Colon (tissue), 2 donors: ENCODE data around the gene RBM38.
"Not testable (repeated sequence)": the region's sequence is repeated elsewhere in the genome, so short reads cannot be mapped to it uniquely, and the experiment has no call there.

ENCODE experiments used
- FAIRE-seq: peaks from 2 replicates; lab custom pipeline; 2012; peaks lifted over from hg19 to GRCh38; lab: Jason Lieb, UNC
- donor health status: control.
- donor health status: control.

RBM38 gene

DNA sequence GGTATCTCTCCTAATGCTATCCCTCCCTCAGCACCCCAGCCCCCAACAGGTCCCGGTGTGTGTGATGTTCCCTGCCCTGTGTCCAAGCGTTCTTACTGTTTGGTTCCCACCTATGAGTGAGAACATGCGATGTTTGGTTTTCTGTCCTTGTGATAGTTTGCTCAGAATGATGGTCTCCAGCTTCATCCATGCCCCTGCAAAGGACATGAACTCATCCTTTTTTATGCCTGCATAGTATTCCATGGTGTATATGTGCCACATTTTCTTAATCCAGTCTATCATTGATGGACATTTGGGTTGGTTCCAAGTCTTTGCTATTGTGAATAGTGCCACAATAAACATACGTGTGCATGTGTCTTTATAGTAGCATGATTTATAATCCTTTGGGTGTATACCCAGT, 28.3 kb downstream of the RBM38 start:
- FAIRE-seq = not testable (repeated sequence)

DNA sequence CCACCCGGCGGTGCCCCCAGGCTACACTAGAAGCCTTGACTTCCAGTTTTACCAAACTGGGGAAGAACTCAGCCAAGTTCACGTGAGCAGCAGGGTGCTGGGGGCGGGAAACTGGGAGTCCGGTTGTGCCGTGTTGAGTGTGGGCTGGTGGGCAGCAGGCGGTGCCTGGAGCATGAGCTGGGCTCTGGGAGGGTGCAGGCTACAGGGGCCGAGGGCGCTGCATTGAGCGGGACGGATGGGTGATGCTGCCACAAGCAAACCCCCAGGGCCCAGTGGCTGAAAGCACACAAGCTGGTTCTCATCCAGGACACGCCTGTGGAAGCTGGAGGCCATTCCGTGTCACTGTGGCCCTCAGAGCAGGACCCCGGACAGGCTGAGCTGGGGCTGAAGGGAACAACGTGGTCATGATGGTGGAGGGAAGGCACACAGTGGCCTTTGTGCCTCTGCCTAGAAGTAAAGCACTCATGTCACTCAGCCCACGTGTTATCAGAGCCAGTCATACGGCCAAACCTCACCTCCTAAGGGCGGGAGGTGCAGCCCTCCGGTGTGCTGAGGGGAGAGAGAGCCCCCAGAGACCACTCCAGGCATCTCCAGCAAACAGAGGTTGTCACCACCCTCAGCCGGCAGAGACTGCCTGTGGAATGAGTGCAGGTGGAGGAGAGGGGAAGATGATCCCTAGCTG, 29.5 kb downstream of the RBM38 start:
- FAIRE-seq = no peak

- no peak for FAIRE-seq
Measured at GRCh38 chr20:57421253-57422220, 30.3 kb downstream of the RBM38 start.

- FAIRE-seq = no peak
Measured at GRCh38 chr20:57422254-57422653, 31.1 kb downstream of the RBM38 start.

DNA sequence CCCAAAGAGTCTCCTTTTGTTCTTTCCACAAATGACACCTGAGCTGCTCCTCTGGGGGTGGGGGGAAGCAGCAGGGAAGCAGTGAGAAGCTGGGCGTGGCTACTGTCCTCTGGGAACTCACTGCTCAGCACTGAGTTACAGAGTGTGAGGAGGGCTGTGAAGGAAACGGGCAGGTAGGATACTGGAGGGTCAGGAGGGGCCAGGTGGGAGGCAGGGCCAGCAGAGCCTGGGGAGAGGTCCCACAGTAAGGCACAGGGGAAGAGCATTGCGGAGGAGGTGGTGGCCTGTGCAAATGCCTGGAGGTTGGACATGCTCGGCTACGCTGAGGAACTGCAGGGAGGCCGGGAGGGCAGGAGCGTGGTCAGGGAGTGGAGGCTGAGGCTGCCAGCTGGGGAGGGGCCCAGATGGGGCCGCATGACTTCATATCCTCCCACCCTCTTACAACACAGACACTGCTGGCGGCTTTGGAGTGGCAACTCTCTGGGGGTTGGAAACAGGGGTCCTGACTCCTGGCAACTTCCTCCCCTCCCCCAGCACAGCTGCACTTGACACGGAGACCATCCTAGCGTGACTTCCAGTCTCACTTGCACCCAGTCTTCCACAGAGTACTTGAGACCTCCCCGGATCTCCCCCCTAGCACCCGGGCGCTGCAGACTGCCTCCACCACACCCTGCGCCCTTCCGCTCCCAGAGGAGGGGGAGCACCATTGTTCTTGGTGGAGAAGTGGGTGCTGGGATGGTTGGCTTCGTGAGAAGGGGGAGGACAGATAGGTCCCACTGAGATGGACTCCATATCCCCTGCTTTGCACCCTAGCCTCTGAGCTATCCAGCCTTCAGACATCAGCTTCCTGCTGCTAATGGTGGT, 34.2 kb downstream of the RBM38 start:
- FAIRE-seq = no peak

DNA sequence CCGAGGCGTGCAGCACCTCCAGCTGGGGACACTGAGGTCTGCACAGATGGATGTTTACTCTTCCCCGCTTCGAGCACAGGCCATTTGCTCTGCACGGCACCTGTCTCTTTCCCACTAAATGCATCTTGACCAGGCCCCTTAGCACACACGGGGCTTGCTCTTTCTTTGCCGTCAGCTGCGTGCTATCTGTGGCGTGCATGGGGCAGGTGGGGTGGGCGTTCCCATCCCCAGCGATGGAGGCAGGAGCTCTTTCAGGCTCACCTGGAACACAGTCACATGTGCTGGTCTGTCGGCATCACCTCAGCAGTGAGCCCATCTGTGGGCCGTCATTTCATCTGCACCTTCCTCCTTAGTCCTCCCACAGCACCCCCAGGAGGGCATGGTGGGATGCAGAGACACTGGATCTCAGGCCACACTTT, 35.1 kb downstream of the RBM38 start:
- no peak for FAIRE-seq

- no peak for FAIRE-seq
Measured at GRCh38 chr20:57426831-57427230, 35.6 kb downstream of the RBM38 start.

- no peak for FAIRE-seq
Measured at GRCh38 chr20:57428324-57429158, 37.3 kb downstream of the RBM38 start.

DNA sequence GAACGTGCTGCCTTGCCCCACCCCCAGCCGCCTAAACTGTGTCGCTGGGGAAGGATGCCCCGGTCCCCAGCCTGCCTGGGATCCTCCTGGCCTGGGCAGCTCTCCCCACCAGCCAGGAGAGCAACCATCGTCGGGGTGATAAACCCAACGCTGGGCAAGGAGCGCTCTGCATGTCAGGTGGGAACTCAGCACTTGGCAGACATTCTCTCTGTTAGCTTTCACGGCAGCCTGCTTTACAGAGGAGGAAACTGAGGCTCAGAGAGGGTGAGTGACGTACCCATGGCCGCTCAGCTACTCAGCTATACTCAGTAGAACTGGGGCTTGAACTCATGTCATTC, 37.9 kb downstream of the RBM38 start:
- no peak for FAIRE-seq

- FAIRE-seq = no peak
Measured at GRCh38 chr20:57429580-57430200, 38.5 kb downstream of the RBM38 start.

DNA sequence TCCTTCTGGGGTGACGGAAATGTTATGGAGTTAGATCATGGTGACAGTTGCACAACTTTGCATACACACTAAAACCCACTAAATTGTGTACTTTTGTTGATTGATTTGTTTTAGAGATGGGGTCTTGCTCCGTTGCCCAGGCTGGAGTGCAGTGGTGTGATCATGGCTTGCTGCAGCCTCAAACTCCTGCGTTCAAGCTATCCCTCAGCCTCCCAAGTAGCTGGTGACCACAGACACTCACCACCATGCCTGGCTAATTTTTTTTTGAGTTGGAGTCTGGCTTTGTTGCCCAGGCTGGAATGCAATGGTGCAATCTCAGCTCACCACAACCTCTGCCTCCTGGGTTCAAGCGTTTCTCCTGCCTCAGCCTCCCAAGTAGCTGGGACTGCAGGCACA, 39.0 kb downstream of the RBM38 start:
- not testable (repeated sequence) for FAIRE-seq

DNA sequence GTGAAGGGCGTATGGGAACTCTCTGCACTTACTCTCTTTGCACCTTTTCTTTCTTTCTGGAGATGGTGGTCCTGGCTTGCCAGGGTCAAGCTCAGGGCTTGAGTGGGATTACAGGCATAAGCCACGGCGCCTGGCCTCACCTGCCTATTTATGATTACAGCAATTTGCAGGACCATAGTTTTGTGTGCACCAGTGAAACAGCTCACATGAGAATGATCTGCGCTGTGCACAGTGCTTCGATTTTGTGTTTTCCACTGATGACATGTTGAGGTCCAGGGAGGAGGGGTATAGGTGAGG, 40.3 kb downstream of the RBM38 start:
- FAIRE-seq = no peak

DNA sequence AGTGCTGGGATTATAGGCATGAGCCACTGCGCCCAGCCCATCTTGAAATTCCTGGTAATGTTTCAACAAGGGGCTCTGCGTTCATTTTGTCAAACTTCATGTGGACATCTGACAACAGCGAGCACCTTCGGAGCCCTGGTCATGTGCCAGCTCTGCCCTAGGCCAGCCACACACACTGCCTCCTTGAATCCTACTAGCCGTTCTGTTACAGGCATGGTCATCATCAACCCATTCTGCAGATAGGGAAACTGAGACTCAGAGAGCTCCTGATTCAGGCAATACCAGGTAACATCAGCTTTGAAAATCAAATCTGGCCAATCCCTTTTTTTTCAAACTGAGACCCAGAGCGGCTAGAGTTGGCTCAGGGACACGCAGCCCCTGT, 41.3 kb downstream of the RBM38 start:
- FAIRE-seq = no peak

DNA sequence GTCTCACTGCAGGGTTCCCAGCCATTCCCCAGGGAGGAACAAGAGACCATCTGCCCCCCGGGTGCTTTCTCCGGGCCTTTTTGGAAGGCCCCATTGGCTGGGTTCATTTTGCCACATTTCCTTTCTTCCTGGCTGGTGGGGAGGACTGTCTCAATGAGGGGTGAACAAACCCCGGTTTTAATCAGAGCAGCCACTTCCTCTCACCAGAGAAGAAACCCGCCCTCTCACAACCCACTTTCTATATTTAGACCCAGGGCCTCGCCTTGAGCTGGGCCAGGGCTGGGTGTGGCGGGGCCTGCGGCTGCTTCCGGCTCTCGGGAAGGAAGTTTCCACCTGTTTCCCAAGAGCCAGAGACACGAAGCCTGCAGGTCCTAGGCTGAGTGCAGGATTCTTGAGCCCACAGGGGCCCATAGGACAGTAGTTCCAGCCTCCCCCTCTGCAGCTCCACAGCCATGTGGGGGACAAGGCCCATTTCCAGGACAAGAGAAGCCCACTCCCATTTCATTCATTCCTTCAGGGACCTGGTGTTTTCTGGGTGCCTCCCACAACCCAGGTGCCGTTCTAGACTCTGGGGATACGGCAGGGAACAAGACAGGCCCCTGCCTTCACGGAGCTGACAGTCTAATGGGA, 41.8 kb downstream of the RBM38 start:
- no peak for FAIRE-seq

GRCh38 chr20:57433657-57434389, 42.6 kb downstream of the RBM38 start:
- FAIRE-seq = no peak

DNA sequence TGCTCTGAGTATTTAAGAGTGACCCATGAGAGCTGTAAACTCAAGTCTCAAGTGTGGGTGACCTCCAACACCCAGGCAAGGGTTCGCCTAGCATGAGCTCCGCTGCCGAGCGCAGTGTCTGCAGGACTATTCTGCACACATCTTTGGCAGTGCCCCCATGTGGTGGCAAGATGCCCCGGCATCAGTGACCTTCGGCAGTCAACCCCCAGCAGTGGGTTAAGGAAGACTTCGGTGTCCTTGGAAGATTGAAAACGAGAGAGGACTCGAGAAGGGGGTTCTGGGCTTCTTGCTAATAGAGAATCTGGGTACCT, 43.1 kb downstream of the RBM38 start:
- no peak for FAIRE-seq

DNA sequence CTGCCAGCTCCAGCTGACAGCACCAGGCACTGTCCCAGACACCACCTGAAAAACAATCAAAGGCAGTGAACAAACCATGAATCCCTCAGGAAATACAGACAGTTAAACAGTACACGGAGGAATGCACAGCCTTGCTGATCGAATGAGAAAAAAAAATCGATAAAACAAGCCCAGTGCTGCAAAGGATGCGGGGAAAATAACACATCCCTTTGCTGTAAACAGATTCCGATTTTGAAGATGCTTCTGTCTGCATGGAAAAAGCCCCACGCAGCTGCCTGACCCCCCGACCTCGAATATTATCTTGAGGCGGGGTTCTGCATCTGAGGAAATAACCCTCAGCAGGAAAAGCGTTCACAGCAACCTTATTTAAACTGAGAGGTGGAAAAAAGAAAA, 43.9 kb downstream of the RBM38 start:
- no peak for FAIRE-seq

DNA sequence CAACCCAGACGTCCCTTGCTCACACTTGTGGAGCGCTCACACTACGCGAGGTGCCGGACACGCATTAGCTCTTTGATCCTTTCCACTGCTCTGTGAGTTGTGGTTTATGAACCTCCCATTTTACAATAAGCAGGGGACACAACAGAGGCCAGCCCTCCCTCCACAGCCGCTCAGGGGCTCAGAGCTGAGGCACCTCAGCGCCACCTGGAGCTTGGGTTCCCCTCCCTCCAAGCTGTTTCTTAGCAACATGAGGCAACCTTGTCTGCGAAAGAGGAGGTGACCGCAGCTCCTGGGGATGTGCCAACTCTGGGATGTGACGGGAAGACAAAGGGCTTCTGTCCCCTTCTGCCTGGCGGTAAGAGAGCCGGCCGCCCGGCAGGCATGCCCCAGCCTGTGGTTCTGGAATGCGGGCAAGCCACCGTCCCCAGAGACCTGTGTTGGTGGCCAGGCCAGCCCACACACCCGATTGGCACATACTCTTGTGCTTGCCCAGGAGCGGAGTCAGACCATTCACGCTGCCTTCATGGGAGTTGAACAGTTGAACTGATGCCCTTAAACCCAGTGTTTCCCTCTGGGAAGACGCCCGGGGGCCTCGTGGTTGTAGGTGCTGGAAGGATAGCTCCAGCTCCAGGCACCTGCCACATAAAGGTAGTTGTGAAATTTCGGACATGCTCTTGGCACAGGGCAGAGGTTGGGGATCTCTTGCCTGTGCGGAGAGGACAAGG, 44.5 kb downstream of the RBM38 start:
- no peak for FAIRE-seq

GRCh38 chr20:57436223-57436545, 45.0 kb downstream of the RBM38 start:
- FAIRE-seq = no peak

DNA sequence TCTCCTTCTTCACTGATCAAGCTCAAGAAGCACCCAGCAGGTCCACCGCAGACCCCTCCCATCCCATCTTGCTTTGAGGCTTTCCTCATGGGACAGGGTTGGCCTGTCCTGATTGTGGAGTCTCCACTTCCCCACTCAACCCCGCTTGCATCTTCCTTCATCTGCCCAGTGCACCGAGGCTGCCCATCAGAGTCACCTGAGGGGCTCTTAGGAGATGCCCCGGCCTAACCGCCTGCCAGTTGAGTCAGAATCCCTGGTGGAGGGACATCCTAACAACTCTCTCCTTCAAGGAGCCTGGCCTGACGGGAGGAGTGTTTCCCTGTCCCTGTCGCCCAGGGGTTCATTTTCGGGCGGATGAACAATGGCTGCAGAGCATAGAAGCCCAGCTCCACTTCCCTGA, 46.1 kb downstream of the RBM38 start:
- FAIRE-seq = no peak
